ENCODE results near the gene FREY1.
A peak's percentile ranks its signal among the peaks of the same experiment; 100 is the strongest.

FREY1 gene

GRCh38 chr11:45890886-45891550, 16.1 kb downstream of the FREY1 start:
- DNase-seq, result no peak

GRCh38 chr11:45889966-45890365, 17.1 kb downstream of the FREY1 start:
- DNase-seq, result no peak

- no peak for DNase-seq
Observed at GRCh38 chr11:45889555-45889954, 17.5 kb downstream of the FREY1 start.

GRCh38 chr11:45887587-45887986, 19.5 kb downstream of the FREY1 start:
- no peak for DNase-seq

GRCh38 chr11:45886816-45887520, 20.1 kb downstream of the FREY1 start:
- DNase-seq, result no peak

GRCh38 chr11:45885921-45886721, 20.9 kb downstream of the FREY1 start:
- no peak for DNase-seq

GRCh38 chr11:45885274-45885920, 21.7 kb downstream of the FREY1 start, which contains the start of gene MAPK8IP1:
MAPK8IP1 (plus strand) TSS chr11:45885651; CDS start chr11:45885821, 170 bp downstream.
- DNase-seq, result peak; percentile 25

- DNase-seq, result no peak
Observed at GRCh38 chr11:45884596-45885185, 22.4 kb downstream of the FREY1 start.

GRCh38 chr11:45881708-45882368, 25.2 kb downstream of the FREY1 start:
- DNase-seq, result no peak

- DNase-seq, result no peak
Observed at GRCh38 chr11:45880772-45881570, 26.1 kb downstream of the FREY1 start.

GRCh38 chr11:45879803-45880686, 27.0 kb downstream of the FREY1 start:
- DNase-seq, result no peak

- no peak for DNase-seq
Observed at GRCh38 chr11:45877845-45878244, 29.2 kb downstream of the FREY1 start.

GRCh38 chr11:45877221-45877620, 29.9 kb downstream of the FREY1 start:
- DNase-seq, result no peak

GRCh38 chr11:45876401-45876800, 30.7 kb downstream of the FREY1 start:
- no peak for DNase-seq

GRCh38 chr11:45872651-45873356, 34.3 kb downstream of the FREY1 start:
- no peak for DNase-seq

- DNase-seq, result no peak
Observed at GRCh38 chr11:45871638-45872037, 35.4 kb downstream of the FREY1 start.

GRCh38 chr11:45870706-45871105, 36.4 kb downstream of the FREY1 start:
- no peak for DNase-seq

- DNase-seq, result no peak
Observed at GRCh38 chr11:45869551-45869950, 37.5 kb downstream of the FREY1 start.

GRCh38 chr11:45864041-45864440, 43.0 kb downstream of the FREY1 start:
- DNase-seq, result no peak
